Endothelial cell of umbilical vein (primary cell): ENCODE data around the gene MACROD2. TPM values are rescaled to one million over a fixed set of nuclear protein-coding genes. Genes with fewer than 3 reads are reported as not detected.

ENCODE experiments used
- BruUV-seq: library from RNA; stranded (reverse); fragments of 400-500 nt; replicated peaks from 2 replicates; lab custom pipeline; 2021; lab: Mats Ljungman, UMichigan
- CTCF ChIA-PET: fragments of 300-600, 350-600 bp; sonication (Branson Sonifier 250); formaldehyde crosslinking; loops from one replicate; lab custom pipeline; 2021; ENCODE audit warnings: antibody characterized with exemption, inconsistent platforms; lab: Charles Lee
- POLR2A ChIA-PET: fragments of 300-600, 350-600 bp; sonication (Branson Sonifier 250); formaldehyde crosslinking; loops from one replicate; lab custom pipeline; 2021; ENCODE audit warnings: antibody characterized with exemption, inconsistent platforms; lab: Charles Lee
- DNase-seq: peaks from one replicate; pipeline ENCODE4 v3.0.0-alpha.2; 2011; ENCODE audit warnings: low read depth, low spot score
- FAIRE-seq: peaks from 2 replicates; lab custom pipeline; 2011; peaks lifted over from hg19 to GRCh38; lab: Jason Lieb, UNC
- H2AFZ ChIP-seq: 2 replicates; pipeline ENCODE4 v1.6.0; 2012; ENCODE audit warnings: low read depth, low read length, control low read depth, inconsistent platforms
- H3K27ac ChIP-seq: 2 replicates; pipeline ENCODE4 v1.5.1; 2011; ENCODE audit warnings: low read depth, mild to moderate bottlenecking, control low read depth, low read length, moderate library complexity; ENCODE audit not compliant: insufficient read depth
- H3K27me3 ChIP-seq, 2 experiments: 2 replicates each; pipeline versions ENCODE4 v1.6.0 to v1.6.1; 2011; ENCODE audit warnings: low read length in 2 of 2, mixed read lengths in 1 of 2; ENCODE audit not compliant: control insufficient read depth in 2 of 2, insufficient read depth in 2 of 2
- H3K36me3 ChIP-seq, 2 experiments: 2 replicates in 1 of 2; 3 replicates in 1 of 2; pipeline ENCODE4 v1.5.1; 2011; ENCODE audit warnings: low read length in 2 of 2, mild to moderate bottlenecking in 1 of 2, moderate library complexity in 1 of 2; ENCODE audit not compliant: control insufficient read depth in 2 of 2, insufficient read depth in 2 of 2; ENCODE audit errors: extremely low read depth in 1 of 2
- H3K4me1 ChIP-seq: 3 replicates; pipeline ENCODE4 v1.5.1; 2011; ENCODE audit warnings: mild to moderate bottlenecking, low read length; ENCODE audit not compliant: control insufficient read depth, insufficient read depth; ENCODE audit errors: extremely low read depth
- H3K4me2 ChIP-seq: 2 replicates; pipeline ENCODE4 v1.6.1; 2011; ENCODE audit warnings: low read length, control low read depth, mixed read lengths; ENCODE audit not compliant: insufficient read depth
- H3K4me3 ChIP-seq, 3 experiments: fragments of 200-600 bp in 1 of 3; sonication (generic), shearing (Covaris generic) in 1 of 3; replicated peaks in 1 of 3; 2 replicates each; pipeline ENCODE4 v1.5.1; 2011 to 2016; ENCODE audit warnings: control low read depth in 3 of 3, low read length in 3 of 3, mild to moderate bottlenecking in 2 of 3, inconsistent platforms in 1 of 3, low read depth in 1 of 3, moderate library complexity in 1 of 3; ENCODE audit not compliant: insufficient read depth in 1 of 3
- H3K79me2 ChIP-seq: 2 replicates; pipeline ENCODE4 v1.6.0; 2012; ENCODE audit warnings: low read length, inconsistent platforms; ENCODE audit not compliant: control insufficient read depth, insufficient read depth
- H3K9ac ChIP-seq: replicated peaks from 2 replicates; pipeline ENCODE3; 2011; ENCODE audit warnings: low read length, control low read depth; ENCODE audit not compliant: insufficient read depth; ENCODE audit errors: extremely low read depth
- H3K9me1 ChIP-seq: replicated peaks from 3 replicates; pipeline ENCODE4 v1.6.0; 2011; ENCODE audit warnings: mild to moderate bottlenecking, low read length; ENCODE audit not compliant: control insufficient read depth, insufficient read depth; ENCODE audit errors: extremely low read depth
- H3K9me3 ChIP-seq: replicated peaks from 2 replicates; pipeline ENCODE4 v1.5.1; 2012; ENCODE audit warnings: low read length, inconsistent platforms; ENCODE audit not compliant: control insufficient read depth, insufficient read depth
- H4K20me1 ChIP-seq: replicated peaks from 2 replicates; pipeline ENCODE3; 2011; ENCODE audit warnings: mild to moderate bottlenecking, low read length; ENCODE audit not compliant: control insufficient read depth, insufficient read depth; ENCODE audit errors: extremely low read depth
- CTCF ChIP-seq, 2 donors: IDR thresholded peaks; 1 replicate in 1 of 2; 2 replicates in 1 of 2; pipeline ENCODE4 v1.5.1; 2011; ENCODE audit warnings: low read length in 2 of 2, mild to moderate bottlenecking in 2 of 2, moderate library complexity in 2 of 2, control low read depth in 1 of 2, inconsistent platforms in 1 of 2, low read depth in 1 of 2; ENCODE audit not compliant: insufficient read depth in 1 of 2; ENCODE audit errors: extremely low read depth in 1 of 2
- EZH2 ChIP-seq: IDR thresholded peaks from 2 replicates; pipeline ENCODE4 v1.6.1; 2012; ENCODE audit warnings: borderline replicate concordance, low read depth, mild to moderate bottlenecking, moderate library complexity, low read length, inconsistent platforms; ENCODE audit not compliant: severe bottlenecking
- FOS ChIP-seq: IDR thresholded peaks from 2 replicates; pipeline ENCODE4 v1.6.1; 2011; ENCODE audit warnings: mild to moderate bottlenecking, low read length, moderate library complexity, borderline replicate concordance; ENCODE audit not compliant: insufficient read depth
- GATA2 ChIP-seq: IDR thresholded peaks from 2 replicates; pipeline ENCODE4 v1.7.0; 2011; ENCODE audit warnings: low read depth, mild to moderate bottlenecking, moderate library complexity, mixed read lengths, low read length; ENCODE audit not compliant: insufficient read length, insufficient read depth
- JUN ChIP-seq: IDR thresholded peaks from 2 replicates; pipeline ENCODE4 v1.6.1; 2011; ENCODE audit warnings: borderline replicate concordance, low read depth; ENCODE audit not compliant: insufficient read length, insufficient read depth
- MAX ChIP-seq: IDR thresholded peaks from 2 replicates; pipeline ENCODE4 v1.6.1; 2011; ENCODE audit not compliant: insufficient read depth, insufficient read length
- MYC ChIP-seq: IDR thresholded peaks from one replicate; pipeline ENCODE4 v1.6.1; 2011; ENCODE audit warnings: mild to moderate bottlenecking, low read depth, low read length
- POLR2A ChIP-seq: IDR thresholded peaks from 2 replicates; pipeline ENCODE4 v1.6.1; 2012; ENCODE audit warnings: low read depth, mild to moderate bottlenecking, control low read depth, low read length
- POLR2AphosphoS5 ChIP-seq: IDR thresholded peaks from 2 replicates; pipeline ENCODE4 v1.6.1; 2012; ENCODE audit warnings: low read depth, mild to moderate bottlenecking, control low read depth, low read length, moderate library complexity; ENCODE audit not compliant: insufficient read depth
- dilution Hi-C: fragments of 300-500 bp; cut with MboI; formaldehyde crosslinking; loops from one replicate; pipeline ENCODE4 v1.15.0; 2019; ENCODE audit warnings: low sequenced_read_pairs; ENCODE audit not compliant: extremely low pct_ligation_motif_present
- intact Hi-C: fragments of 100-400 bp; cut with micrococcal nuclease; formaldehyde crosslinking; loops from one replicate; pipeline ENCODE4 v1.10.0; 2022
- polyA plus RNA-seq, 4 experiments: library from polyadenylated mRNA; depleted of rRNA in 3 of 4; stranded (reverse) in 3 of 4; unstranded in 1 of 4; fragments of >200 nt; gene quantifications; 2 replicates each; pipeline versions ENCODE4 v1.2.1 to v1.2.3, GENCODE V29; 2011 to 2012; ENCODE audit warnings: missing spikeins in 1 of 4
- total RNA-seq: library from RNA; stranded (reverse); gene quantifications from 2 replicates; pipeline ENCODE4 v1.2.3, GENCODE V29; 2021

Gene MACROD2
- total and polyA plus RNA-seq, 2 donors (not counting 3 experiments of a cell fraction or from before 2014, with no cell fraction given) = 0.11 to 0.73 TPM

- Histone ChIP-seq H3K27ac (no peak overlapping the region), H3K4me1 (peaks cover 4% of the 10 kb centered on the region), H3K4me3 (no peak overlapping the region), H3K4me2 (no peak overlapping the region), H4K20me1 (no peaks in the 10 kb centered on the region), H3K79me2 (no peaks in the 10 kb centered on the region), H3K9me1 (no peaks in the 10 kb centered on the region), H3K27me3 (no peaks in the 10 kb centered on the region), H3K9me3 (no peaks in the 10 kb centered on the region), H3K9ac (no peak overlapping the region), H2AFZ (no peak overlapping the region), H3K36me3 (no peaks in the 10 kb centered on the region)
- ChIA-PET POLR2A (no interaction called here), CTCF (interaction anchor here (0.6 kb wide), 1 partner anchor 11 kb away, joined by 3 read pairs; no protein-coding TSS in a partner anchor)
- DNase-seq (no peak), FAIRE-seq (no peak)
- dilution Hi-C loops = no loop called here
- intact Hi-C loops = no loop called here
- TF ChIP-seq EZH2 = no peak
- TF ChIP-seq CTCF (IDR thresholded peaks at IDR 0.05; ENCODE audit: extremely low read depth in 1 of 2, insufficient read depth in 1 of 2, low read depth in 1 of 2, low read length in 2 of 2) = no peak
- TF ChIP-seq POLR2AphosphoS5 = no peak
- no peak for TF ChIP-seq FOS
- no peak for TF ChIP-seq MYC
- TF ChIP-seq POLR2A = no peak
- no peak for TF ChIP-seq GATA2
- no peak for TF ChIP-seq JUN
- TF ChIP-seq MAX = no peak
- no TSS peak for BruUV-seq
These were observed 997.6 kb downstream of the MACROD2 start for GRCh38 chr20:14992961-14993360.
